HCT116 (cell line): ENCODE results near the gene AHRR. TPM values are rescaled to one million over a fixed set of nuclear protein-coding genes. Genes with fewer than 3 reads are reported as not detected.

ENCODE experiments used
- ATAC-seq: fragments of 200-7000 bp; cut with Tn5 transposase; 2 replicates; pipeline ENCODE4 v1.9.1; 2020; ENCODE audit warnings: mild to moderate bottlenecking, moderate library complexity
- BruUV-seq: library from RNA; stranded (reverse); fragments of 400-500 nt; replicated peaks from 2 replicates; lab custom pipeline; 2021; lab: Mats Ljungman, UMichigan
- CTCF ChIA-PET: fragments of 300-600 bp; sonication (Branson Sonifier 250); formaldehyde crosslinking; loops from one replicate; lab custom pipeline; 2021; ENCODE audit warnings: antibody characterized with exemption; lab: Charles Lee
- POLR2A ChIA-PET: fragments of 300-600, 350-600 bp; sonication (Branson Sonifier 250); formaldehyde crosslinking; loops from one replicate; lab custom pipeline; 2021; ENCODE audit warnings: antibody characterized with exemption; lab: Charles Lee
- RAD21 ChIA-PET, 2 experiments: fragments of 300-600 bp; sonication (Branson Sonifier 250); formaldehyde crosslinking; loops; one replicate each; lab custom pipeline; 2023; ENCODE audit warnings: low total read pairs in 2 of 2; ENCODE audit not compliant: uncharacterized antibody in 2 of 2, unreplicated experiment in 2 of 2, low non-redundant PET in 1 of 2; lab: Charles Lee
- DNase-seq: peaks from one replicate; pipeline ENCODE4 v3.0.0-alpha.2; 2010; ENCODE audit warnings: low read depth, low spot score
- H2AFZ ChIP-seq: fragments of 200-600 bp; shearing (Covaris generic), sonication (generic); 2 replicates; pipeline ENCODE4 v1.6.1; 2017; ENCODE audit warnings: low read depth, mixed run types, mixed read lengths, antibody characterized with exemption, low read length; ENCODE audit not compliant: poor library complexity, severe bottlenecking
- H3K27ac ChIP-seq: 2 replicates; pipeline ENCODE4 v1.5.1; 2012; ENCODE audit warnings: low read depth, low read length
- H3K27me3 ChIP-seq: fragments of 200-600 bp; sonication (generic); 2 replicates; pipeline ENCODE4 v1.6.1; 2016; ENCODE audit warnings: mixed run types, low read length, mixed read lengths; ENCODE audit not compliant: insufficient read depth
- H3K36me3 ChIP-seq, 2 experiments: fragments of 200-500 bp in 1 of 2; fragments of 200-600 bp in 1 of 2; sonication (Bioruptor generic) in 1 of 2; sonication (generic) in 1 of 2; 2 replicates each; pipeline versions ENCODE4 v1.5.1 to v1.6.1; 2014 to 2016; ENCODE audit warnings: low read length in 2 of 2, inconsistent platforms in 1 of 2, mixed read lengths in 1 of 2, mixed run types in 1 of 2; ENCODE audit not compliant: insufficient read depth in 2 of 2, control insufficient read depth in 1 of 2
- H3K4me1 ChIP-seq, 2 experiments: fragments of 200-600 bp in 1 of 2; sonication (generic) in 1 of 2; 2 replicates each; pipeline versions ENCODE4 v1.5.1 to v1.6.1; 2012 to 2017; ENCODE audit warnings: low read length in 2 of 2, inconsistent platforms in 1 of 2, mild to moderate bottlenecking in 1 of 2, mixed read lengths in 1 of 2, mixed run types in 1 of 2, moderate library complexity in 1 of 2; ENCODE audit not compliant: insufficient read depth in 2 of 2, control insufficient read depth in 1 of 2
- H3K4me2 ChIP-seq: fragments of 200-600 bp; sonication (generic); 2 replicates; pipeline ENCODE4 v1.6.1; 2017; ENCODE audit warnings: mixed run types, low read length, mixed read lengths
- H3K4me3 ChIP-seq, 2 experiments: fragments of 200-600 bp in 1 of 2; sonication (generic) in 1 of 2; replicated peaks in 1 of 2; 2 replicates each; pipeline ENCODE4 v1.5.1; 2011 to 2016; ENCODE audit warnings: low read length in 2 of 2, control low read depth in 1 of 2, low read depth in 1 of 2, mild to moderate bottlenecking in 1 of 2, mixed read lengths in 1 of 2, mixed run types in 1 of 2
- H3K79me2 ChIP-seq: fragments of 200-600 bp; sonication (generic); 2 replicates; pipeline ENCODE4 v1.6.1; 2017; ENCODE audit warnings: mild to moderate bottlenecking, mixed run types, low read length, moderate library complexity, mixed read lengths; ENCODE audit not compliant: insufficient read depth
- H3K9ac ChIP-seq: fragments of 200-600 bp; sonication (generic); 2 replicates; pipeline ENCODE4 v1.6.1; 2016; ENCODE audit warnings: low read length, mixed read lengths
- H3K9me2 ChIP-seq: fragments of 200-600 bp; sonication (generic), shearing (Covaris generic); 2 replicates; pipeline ENCODE4 v1.6.1; 2017; ENCODE audit warnings: mixed run types, mild to moderate bottlenecking, moderate library complexity; ENCODE audit not compliant: insufficient read depth
- H3K9me3 ChIP-seq, 2 experiments: fragments of 200-500 bp in 1 of 2; fragments of 200-600 bp in 1 of 2; sonication (Bioruptor generic) in 1 of 2; sonication (generic) in 1 of 2; 2 replicates each; pipeline ENCODE4 v1.6.1; 2014 to 2017; ENCODE audit warnings: low read length in 2 of 2, mixed read lengths in 2 of 2, inconsistent platforms in 1 of 2, low read depth in 1 of 2, mild to moderate bottlenecking in 1 of 2, mixed run types in 1 of 2, moderate library complexity in 1 of 2; ENCODE audit not compliant: control insufficient read depth in 1 of 2, insufficient read depth in 1 of 2
- H4K20me1 ChIP-seq: fragments of 200-600 bp; sonication (generic), shearing (Covaris generic); 2 replicates; pipeline ENCODE4 v1.6.1; 2017; ENCODE audit warnings: mixed run types, mild to moderate bottlenecking, moderate library complexity; ENCODE audit not compliant: insufficient read depth
- CEBPB ChIP-seq: IDR thresholded peaks from 2 replicates; pipeline ENCODE4 v1.6.1; 2012; ENCODE audit warnings: low read depth
- EZH2phosphoT487 ChIP-seq: fragments of 200-600 bp; IDR thresholded peaks from 2 replicates; pipeline ENCODE4 v1.6.1; 2018; ENCODE audit warnings: antibody characterized with exemption, borderline replicate concordance
- POLR2AphosphoS5 ChIP-seq: IDR thresholded peaks from 2 replicates; pipeline ENCODE4 v1.6.1; 2011; ENCODE audit warnings: mild to moderate bottlenecking, low read depth, low read length, moderate library complexity
- RAD21 ChIP-seq: IDR thresholded peaks from 2 replicates; pipeline ENCODE4 v1.6.1; 2012; ENCODE audit warnings: low read depth, mild to moderate bottlenecking
- SP1 ChIP-seq: IDR thresholded peaks from 2 replicates; pipeline ENCODE4 v1.6.1; 2012; ENCODE audit warnings: low read depth
- TCF7L2 ChIP-seq: IDR thresholded peaks from 2 replicates; pipeline ENCODE4 v1.7.0; 2011; ENCODE audit warnings: borderline replicate concordance, inconsistent platforms; ENCODE audit not compliant: insufficient read depth, insufficient read length; ENCODE audit errors: extremely low read depth
- YY1 ChIP-seq: IDR thresholded peaks from 2 replicates; pipeline ENCODE4 v1.6.1; 2011; ENCODE audit warnings: low read length, low read depth, moderate library complexity, mild to moderate bottlenecking; ENCODE audit not compliant: insufficient replicate concordance; ENCODE audit errors: extremely low read depth
- intact Hi-C: fragments of 100-400 bp; cut with micrococcal nuclease; formaldehyde crosslinking; loops from 2 replicates; pipeline ENCODE4 v1.10.0; 2022
- total RNA-seq: library from RNA; stranded (reverse); gene quantifications from one replicate; pipeline ENCODE4 v1.2.1, GENCODE V29; 2021; ENCODE audit not compliant: unreplicated experiment
- TF ChIP-seq, protein P1 (sequence below): IDR thresholded peaks from 2 replicates; pipeline ENCODE4 v1.6.1; 2012
- TF ChIP-seq, protein P2 (sequence below): IDR thresholded peaks from 2 replicates; pipeline ENCODE4 v1.6.1; 2012

AHRR gene
- total RNA-seq, 1 experiment from 2014 or later = 12.7 TPM

DNA sequence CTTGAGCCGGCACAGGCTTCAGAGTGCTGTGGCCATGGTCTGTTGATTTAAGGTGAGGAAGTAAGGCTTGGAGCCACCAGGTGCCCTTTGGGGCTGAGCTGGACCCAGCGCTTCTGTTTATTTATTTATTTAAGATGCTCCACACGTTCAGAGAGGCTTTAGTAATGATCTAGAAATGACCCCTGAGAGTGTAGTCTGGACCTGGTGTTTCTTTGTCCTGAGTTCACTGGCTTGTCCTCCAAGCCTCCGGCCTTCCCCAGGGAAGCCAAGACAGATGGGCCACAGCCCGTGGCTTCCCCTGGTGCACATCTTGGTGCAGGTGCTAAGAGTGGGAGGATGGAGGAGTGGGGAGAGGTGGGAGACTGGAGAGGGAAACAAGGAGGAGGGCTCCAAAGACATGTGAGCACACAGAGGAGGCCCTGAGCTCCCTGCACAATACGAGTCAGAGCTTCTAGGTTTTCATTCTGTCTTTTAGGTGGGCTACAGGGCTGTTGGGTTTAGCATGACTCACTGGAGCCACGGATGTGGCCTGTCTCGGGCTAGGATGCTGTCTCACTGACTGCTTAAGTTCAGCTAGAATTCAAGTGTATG is 56.9 kb downstream of the AHRR start:
- no peak for DNase-seq
- Histone ChIP-seq H3K9me3 (no peaks in the 10 kb centered on the region), H4K20me1 (no peaks in the 10 kb centered on the region), H3K36me3 (no peaks in the 10 kb centered on the region), H3K4me1 (peaks cover 9 to 50% of the 10 kb centered on the region in 2 experiments), H3K9ac (no peak overlapping the region), H3K27ac (no peak overlapping the region), H3K27me3 (no peaks in the 10 kb centered on the region), H3K4me3 (no peak overlapping the region), H3K4me2 (peak overlapping the region; percentile 4; the same call in 1 of the 2 replicates), H3K79me2 (no peaks in the 10 kb centered on the region), H3K9me2 (no peaks in the 10 kb centered on the region), H2AFZ (no peak overlapping the region)
- no peak for ATAC-seq
- CTCF ChIA-PET = no interaction called here
- no TSS peak for BruUV-seq
- RAD21 ChIA-PET = no interaction called here
- intact Hi-C loops = no loop called here
- POLR2A ChIA-PET = no interaction called here
- TF ChIP-seq, protein P1, sequence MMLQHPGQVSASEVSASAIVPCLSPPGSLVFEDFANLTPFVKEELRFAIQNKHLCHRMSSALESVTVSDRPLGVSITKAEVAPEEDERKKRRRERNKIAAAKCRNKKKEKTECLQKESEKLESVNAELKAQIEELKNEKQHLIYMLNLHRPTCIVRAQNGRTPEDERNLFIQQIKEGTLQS = no peak
- TF ChIP-seq POLR2AphosphoS5 (no peak), TCF7L2 (no peak), YY1 (no peak), SP1 (no peak), CEBPB (no peak), RAD21 (no peak), EZH2phosphoT487 (no peak)
- TF ChIP-seq, protein P2, sequence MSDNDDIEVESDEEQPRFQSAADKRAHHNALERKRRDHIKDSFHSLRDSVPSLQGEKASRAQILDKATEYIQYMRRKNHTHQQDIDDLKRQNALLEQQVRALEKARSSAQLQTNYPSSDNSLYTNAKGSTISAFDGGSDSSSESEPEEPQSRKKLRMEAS = no peak
